Fibroblast of skin of right quadriceps (primary cell): ENCODE measurements around the gene MAPK12.
A peak's percentile ranks its signal among the peaks of the same experiment; 100 is the strongest.

Experiments
- DNase-seq: peaks from one replicate; pipeline ENCODE4 v3.0.0-alpha.2; 2013

The MAPK12 gene

DNA sequence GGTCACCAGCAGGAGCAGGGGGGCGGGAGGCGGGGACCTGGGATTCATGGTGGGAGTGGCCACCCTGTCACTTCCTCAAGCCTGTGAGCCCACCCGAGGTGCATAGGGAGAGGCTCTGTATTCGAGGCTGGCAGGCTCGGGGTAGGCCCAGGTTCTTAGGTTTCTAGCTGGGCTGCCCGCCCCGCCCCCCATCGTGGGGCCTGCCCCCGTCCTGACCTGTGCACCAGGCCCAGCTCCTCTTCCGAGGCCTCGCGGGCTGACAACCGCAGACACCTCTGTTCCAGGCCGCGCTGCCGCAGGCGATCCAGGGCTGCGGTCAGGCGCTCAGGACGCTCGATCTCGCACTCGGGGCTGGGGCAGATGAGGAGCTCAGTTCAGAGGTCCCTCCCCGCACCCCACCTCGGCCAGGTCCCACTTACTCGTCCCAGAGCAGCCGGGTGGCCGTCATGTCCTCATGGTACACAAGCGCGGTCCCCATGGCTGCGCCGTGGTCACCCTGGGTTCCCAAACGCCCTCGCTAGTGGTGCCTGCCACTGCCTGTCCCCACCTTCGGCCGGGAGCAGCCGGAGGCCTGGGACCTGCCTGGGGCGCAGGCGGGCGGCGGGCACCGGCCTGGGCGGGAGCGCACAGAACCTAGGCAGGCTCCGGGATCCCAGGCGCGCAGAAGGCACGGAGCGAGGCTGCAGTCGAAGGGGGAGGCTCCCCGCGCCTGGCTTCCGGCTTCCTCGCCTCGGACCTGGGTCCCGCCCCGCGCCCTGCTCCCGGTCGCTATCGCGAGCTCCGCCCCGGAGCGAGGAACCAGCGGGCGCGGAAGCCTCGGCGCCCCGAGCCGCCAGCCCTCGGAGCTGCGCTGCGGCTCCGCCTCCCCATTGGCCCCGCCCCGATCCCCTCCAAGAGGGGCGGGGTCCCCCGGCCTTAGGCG lies 10.7 kb downstream of the MAPK12 start, which contains the start of gene HDAC10:
Gene HDAC10, minus strand, starts transcription at position 711 of the 922 bp plus-strand sequence. Its CDS starts 233 bp downstream, at position 478.
- DNase-seq: peak; percentile 80

DNA sequence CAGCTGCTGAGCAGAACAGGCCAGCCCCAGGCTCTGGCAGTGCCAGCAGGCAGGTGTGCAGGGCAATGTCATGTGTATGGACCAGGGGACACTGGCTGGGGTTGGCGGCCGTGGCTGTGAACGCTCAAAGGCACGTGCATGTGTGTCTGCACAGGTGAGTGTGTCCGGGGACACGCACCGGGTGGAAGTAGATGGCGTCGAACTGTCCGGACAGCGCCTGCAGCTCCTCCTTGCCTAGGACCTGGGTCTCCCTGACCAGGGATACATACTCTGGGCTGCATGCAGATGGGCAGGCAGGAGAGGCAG lies 11.3 kb downstream of the MAPK12 start:
- DNase-seq: no peak

GRCh38 chr22:50249341-50250248 lies 11.9 kb downstream of the MAPK12 start:
- no peak for DNase-seq

DNA sequence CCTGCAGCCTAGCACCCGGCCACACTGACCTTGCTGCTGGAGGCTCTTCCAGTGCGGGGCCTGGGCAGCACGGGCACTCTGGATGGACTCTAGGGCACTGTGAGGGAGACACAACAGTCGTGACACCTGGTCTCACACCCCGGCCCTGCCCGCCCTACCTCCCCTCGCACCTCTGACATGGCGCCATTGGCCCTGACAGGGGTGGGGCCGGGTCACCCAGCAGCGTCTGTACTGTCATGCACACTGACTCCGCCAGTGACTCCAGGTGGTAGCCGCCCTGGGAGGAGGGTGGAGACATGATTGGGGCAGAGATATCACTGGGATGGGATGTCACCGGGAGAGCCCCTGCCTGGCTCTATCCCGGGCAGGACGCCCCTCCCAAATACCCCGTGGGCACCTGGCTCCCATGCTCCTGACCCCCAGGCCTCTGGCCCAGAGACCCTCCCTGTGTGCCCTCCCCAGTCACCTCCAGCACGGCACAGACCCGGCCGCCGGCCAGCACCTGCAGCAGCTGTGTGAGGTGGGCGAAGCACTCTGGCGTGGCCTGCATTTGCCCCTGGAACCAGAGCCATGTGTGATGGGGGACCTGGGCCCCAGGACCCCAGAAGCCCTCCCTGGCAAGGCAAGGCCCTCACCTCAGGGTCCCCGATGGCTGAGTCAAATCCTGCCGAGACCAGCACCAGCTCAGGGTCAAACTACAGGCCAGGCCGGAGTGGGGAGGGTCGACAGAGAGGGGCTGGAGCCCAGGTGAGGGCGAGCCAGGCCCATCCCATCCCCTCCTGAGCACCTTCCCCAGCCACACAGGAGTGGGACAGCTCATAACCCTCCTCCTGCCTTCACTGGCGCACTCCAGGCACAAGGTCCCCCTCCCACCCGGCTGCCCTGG lies 13.0 kb downstream of the MAPK12 start:
- DNase-seq: no peak

DNA sequence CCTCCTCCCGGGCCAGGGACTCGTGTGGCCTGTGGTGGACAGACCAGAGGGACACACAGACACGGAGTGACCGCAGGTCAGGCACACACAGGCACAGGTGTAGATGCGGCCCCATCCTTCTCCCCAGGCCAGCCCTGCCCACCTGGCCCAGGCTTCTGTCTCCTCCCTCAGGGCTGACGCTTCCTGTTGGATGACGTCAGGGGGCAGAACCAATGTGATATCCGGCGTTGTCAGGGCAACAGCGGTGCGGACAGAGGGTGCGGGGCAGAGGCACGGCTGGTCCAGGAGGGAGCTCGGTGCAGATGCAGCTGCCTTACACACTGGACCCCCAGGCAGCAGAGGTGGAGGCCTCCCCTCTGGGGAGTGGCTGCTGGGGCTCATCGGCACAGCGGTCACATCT lies 13.7 kb downstream of the MAPK12 start:
- DNase-seq: peak; percentile 57

DNA sequence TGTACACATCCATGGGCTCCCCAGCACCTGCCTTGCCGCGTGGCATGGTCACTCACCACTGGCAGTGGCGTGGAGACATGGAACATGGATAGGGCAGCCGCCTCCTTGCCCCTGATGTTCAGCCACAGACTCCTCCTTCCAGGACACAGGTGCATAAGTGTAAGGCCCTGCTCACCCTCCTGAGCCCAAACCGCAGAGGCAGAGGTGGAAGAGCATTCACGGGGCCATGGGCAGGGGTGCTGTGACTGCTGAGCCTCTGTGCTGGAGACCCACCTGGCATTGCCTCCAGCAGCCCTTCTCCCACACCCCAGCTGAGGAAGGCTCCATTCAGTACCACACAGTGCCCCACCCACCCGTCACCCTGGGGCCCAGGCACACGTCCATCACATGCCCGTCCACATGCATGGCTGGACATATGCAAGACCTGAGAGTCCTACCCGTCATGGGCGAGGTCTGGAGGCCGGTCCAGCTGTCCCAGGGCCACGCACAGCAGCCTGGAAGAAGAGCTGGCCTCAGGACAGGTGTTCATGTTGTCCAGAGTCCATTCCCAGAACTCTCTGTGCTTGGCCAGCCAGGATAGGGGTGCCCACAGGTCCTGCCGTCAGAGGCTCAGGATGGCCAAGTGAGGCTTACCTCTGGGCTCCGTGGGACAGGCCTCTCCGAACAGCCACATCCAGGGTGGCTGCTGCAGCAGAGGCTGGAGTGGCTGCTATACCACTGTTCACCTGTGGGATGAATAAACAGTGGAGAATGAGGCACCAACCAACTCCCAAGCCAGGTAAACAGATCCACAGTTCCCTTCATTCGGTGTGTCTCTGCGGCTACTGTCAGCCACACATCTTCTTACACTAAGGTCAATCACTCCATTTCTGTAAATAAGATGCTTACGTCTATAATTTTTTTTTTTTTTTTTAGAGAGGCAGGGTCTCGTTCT lies 15.0 kb downstream of the MAPK12 start:
- DNase-seq: no peak

DNA sequence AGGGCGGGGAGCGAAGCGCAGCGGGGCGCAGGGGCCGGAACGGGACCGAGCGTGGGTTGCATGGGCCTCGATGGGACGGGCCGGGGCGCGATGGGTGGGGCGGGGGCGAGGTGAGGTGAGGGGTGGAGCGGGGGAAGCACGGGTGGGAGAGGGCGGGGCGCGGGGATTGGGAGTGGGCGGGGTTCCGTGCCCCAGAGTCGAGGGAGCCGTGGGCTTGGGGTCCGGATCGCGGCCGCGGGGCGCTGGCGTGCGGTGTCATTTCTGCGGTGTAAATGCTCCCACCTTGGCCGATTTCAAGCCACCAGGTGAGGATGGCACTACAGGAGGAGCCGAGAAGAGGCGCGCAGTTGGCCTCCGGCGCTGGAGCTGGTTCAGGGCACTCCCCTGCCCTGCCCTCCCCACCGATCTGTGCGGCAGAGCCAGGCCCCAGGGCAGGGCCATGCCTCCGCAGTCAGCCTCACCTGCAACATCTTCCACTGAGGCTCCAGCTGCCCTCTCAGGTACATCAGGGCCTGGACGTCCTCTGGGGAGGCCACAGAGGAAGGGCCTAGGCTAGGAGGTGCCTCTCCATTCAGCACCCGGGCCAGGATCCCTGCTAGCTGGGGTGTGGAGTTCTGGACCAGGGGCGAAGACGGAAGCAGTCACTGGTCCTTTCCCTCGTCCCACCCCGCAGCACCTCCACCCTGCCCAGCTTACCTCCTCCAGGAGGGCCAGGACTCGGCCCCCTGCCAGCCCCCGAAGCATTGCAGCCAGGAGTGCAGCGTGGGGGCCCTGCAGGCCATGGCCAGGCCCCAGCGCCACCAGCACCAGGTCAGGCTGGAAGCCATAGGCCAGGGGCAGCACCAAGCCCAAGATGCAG lies 16.0 kb downstream of the MAPK12 start:
- DNase-seq: no peak

- DNase-seq: peak; percentile 90
These were observed 16.9 kb downstream of the MAPK12 start, which contains the start of gene TUBGCP6 for GRCh38 chr22:50244420-50245213. Gene TUBGCP6, minus strand, starts transcription at chr22:50245023. Its CDS starts 564 bp downstream, at chr22:50244459.

GRCh38 chr22:50243685-50244419 lies 17.6 kb downstream of the MAPK12 start:
- DNase-seq: no peak

DNA sequence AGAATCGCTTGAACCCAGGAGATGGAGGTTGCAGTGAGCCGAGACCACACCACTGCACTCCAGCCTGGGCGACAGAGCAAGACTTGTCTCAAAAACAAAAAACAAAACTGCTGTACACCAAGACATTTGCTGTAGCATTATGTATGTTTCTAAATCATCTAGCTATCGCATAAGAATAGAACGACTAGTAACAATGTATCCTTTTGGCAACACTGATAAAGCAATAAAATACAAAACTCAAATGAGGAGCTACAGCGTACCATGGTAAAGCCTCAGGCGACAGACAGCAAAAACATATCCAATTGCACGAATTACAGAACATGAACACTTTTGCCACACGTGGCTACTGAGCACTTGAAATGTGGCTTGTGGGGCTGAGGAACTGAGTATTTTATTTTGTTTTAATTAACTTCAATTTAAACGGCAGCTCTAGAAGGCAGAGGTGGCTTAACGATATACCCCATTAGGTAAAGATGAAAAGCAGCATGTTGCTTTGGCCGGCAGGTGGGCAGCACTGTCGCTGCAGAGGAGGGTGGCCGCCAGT lies 19.0 kb downstream of the MAPK12 start:
- no peak for DNase-seq

DNA sequence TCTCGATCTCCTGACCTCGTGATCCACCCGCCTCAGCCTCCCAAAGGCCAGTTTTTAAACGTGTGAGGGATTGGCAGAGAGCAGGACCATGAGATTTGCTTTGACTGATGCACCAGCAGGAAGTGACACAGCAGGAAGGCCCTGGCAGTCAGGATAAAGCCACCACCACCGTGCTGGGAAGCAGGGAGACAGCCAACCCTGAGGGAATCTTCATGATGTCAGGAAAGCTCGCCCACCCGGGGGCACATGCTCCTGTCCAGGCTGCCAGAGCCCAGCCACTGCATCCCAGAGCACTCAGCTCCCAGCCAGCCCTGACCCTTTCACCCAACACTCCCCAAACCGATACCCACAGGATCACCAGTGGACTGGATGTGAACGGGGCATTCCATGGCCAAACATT lies 22.7 kb downstream of the MAPK12 start:
- DNase-seq: no peak

GRCh38 chr22:50236731-50237409 lies 24.6 kb downstream of the MAPK12 start:
- DNase-seq: no peak

DNA sequence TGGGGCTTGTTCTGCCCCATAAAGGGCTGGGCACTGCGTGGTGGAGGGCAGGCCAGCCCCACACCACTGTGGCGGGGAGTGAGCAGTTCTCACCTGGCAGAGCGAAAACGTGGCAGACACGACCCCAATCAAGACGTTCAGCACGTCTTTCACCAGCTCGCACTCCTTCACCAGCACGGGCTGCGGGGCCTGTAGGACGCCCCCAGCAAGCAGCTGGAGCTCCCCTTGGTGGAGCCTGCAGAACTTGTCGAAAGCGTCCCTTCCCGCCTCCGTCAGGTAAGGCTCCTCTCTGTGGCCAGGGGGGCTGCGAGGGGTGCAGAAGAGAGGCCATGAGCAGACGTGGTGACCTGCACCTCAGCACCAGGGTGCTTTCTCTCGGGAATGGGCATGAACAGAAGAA lies 28.3 kb downstream of the MAPK12 start:
- no peak for DNase-seq

DNA sequence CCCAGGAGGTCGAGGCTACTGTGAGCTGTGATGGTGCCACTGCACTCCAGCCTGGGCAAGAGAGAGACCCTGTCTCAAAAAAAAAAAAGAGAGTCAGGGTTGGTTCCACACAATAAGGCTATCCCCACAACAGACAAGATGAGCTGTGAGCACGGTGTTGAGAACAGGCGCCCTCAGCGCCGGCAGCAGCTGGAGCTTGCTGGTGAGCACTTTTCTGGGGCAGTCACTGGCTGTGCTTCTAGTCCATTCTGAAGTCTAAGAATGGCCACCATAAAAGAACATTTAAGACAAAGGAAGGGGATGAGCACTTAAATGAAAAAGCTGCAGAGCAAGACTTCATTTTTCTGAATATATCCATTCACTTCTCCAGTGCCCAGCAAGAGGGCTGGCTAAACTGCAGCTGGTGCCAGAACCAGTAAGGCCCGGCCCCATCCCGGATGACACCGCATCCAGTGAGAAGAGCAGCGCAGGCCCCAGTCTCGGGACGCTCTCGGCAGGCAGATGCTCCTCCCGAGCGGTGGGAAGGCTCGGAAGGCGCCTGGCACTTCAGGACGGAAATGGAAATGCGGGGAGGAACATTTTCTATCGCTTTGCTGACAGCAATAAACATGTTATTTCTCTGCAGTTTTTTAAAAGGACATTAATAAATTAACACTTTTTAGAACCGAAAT lies 28.9 kb downstream of the MAPK12 start:
- DNase-seq: no peak

GRCh38 chr22:50229370-50229769 lies 32.1 kb downstream of the MAPK12 start:
- no peak for DNase-seq

GRCh38 chr22:50228366-50228765 lies 33.1 kb downstream of the MAPK12 start:
- no peak for DNase-seq

DNA sequence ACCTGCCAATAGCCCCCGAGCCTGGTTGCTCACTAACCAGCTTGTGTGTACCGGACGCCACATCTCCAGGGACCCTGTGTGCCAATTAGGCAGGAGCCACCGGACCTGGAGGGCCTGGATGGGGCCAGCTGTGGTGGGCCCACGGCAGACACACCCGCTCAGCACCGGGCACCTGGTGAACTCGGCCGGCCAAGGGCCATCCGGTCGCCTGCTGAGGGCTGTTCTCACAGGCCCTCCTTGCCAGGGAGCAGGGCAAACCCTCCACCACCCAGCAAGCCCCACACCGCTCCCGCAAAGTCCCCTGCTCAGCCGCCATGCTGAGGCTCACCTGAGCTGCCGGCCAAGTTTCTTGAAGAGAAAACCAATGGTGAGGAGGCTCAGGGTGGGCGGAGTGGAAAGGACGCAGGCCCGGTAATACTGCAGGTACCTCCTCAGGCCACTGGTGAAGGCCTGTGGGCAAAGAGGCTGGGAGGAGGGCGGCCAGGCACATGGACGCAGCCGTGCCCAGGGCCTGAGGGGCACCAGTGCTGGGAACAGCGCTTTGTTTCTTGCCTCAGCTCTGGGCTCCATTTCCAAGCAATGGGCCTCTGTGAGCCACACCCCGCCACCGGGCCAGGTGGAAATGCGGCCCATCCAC lies 33.8 kb downstream of the MAPK12 start:
- DNase-seq: no peak
